NB4 (cell line): ENCODE data around the gene RCL1.
"Not testable (repeated sequence)": the region's sequence is repeated elsewhere in the genome, so short reads cannot be mapped to it uniquely, and the experiment has no call there.

Experiments used
- DNase-seq: peaks from one replicate; pipeline ENCODE4 v3.0.0; 2010; ENCODE audit warnings: low read depth
- H3K4me3 ChIP-seq: one replicate; pipeline ENCODE4 v1.5.1; 2011; ENCODE audit warnings: mild to moderate bottlenecking, low read depth, low read length, moderate library complexity
- MYC ChIP-seq: IDR thresholded peaks from 2 replicates; pipeline ENCODE4 v1.6.1; 2011; ENCODE audit warnings: low read depth, low read length
- POLR2A ChIP-seq: IDR thresholded peaks from 2 replicates; pipeline ENCODE4 v1.6.1; 2011; ENCODE audit warnings: mild to moderate bottlenecking; ENCODE audit not compliant: insufficient read length; ENCODE audit errors: extremely low read depth
- TF ChIP-seq, protein P1 (sequence below): IDR thresholded peaks from 2 replicates; pipeline ENCODE4 v1.6.1; 2011; ENCODE audit warnings: low read depth, low read length
- TF ChIP-seq, protein P2 (sequence below): IDR thresholded peaks from one replicate; pipeline ENCODE4 v1.5.1; 2012; ENCODE audit warnings: low read depth, low read length

Gene RCL1, protein sequence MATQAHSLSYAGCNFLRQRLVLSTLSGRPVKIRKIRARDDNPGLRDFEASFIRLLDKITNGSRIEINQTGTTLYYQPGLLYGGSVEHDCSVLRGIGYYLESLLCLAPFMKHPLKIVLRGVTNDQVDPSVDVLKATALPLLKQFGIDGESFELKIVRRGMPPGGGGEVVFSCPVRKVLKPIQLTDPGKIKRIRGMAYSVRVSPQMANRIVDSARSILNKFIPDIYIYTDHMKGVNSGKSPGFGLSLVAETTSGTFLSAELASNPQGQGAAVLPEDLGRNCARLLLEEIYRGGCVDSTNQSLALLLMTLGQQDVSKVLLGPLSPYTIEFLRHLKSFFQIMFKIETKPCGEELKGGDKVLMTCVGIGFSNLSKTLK

DNA sequence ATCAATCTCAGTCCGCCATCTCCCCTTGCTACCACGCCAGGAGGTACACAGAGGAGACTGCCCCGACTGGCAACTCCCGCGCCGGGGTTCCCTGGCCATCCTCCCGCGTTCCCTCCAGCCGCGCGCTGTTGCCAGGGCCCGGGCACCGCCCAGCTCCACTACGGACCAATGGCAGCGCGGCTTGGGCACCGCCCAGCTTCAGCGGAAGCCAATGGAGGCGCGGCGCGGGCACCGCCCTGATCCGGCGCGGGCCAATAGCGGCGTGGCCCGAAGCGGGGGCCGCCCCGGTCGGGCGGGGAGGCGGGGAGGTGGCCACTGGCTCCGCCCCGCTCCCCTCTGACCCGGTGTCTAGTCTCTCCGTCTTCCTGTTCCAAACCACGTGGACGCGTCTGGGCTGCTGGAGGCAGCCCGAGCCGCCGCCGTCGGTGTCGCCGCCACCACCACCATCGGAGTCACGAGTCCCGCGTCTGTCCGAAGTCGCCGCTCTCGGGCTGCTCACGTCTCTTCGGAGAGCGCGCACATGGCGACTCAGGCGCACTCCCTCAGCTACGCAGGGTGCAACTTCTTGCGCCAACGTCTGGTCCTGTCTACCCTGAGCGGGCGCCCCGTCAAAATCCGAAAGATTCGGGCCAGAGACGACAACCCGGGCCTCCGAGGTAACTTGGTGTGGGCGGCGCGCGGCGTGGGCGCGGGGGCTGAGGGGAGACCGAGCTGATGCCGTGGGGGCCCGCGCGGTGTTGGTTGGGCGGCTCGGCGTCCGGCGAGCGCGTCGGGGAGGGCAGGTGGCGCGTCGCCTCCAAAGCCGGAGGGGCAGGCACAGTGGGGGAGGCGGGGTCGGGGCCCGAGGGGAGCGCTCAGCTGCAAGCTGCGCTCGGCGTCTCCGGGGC lies at the start of gene RCL1:
Gene RCL1 (plus strand): TSS at position 373 of the 887 bp plus-strand sequence. CDS start 148 bp downstream, at position 521.
- H3K4me3 ChIP-seq = peak within 1 kb of the TSS; percentile 81
- peak; percentile 100 for DNase-seq
- TF ChIP-seq, protein P1, sequence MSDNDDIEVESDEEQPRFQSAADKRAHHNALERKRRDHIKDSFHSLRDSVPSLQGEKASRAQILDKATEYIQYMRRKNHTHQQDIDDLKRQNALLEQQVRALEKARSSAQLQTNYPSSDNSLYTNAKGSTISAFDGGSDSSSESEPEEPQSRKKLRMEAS = peak; percentile 100
- TF ChIP-seq, protein P2, sequence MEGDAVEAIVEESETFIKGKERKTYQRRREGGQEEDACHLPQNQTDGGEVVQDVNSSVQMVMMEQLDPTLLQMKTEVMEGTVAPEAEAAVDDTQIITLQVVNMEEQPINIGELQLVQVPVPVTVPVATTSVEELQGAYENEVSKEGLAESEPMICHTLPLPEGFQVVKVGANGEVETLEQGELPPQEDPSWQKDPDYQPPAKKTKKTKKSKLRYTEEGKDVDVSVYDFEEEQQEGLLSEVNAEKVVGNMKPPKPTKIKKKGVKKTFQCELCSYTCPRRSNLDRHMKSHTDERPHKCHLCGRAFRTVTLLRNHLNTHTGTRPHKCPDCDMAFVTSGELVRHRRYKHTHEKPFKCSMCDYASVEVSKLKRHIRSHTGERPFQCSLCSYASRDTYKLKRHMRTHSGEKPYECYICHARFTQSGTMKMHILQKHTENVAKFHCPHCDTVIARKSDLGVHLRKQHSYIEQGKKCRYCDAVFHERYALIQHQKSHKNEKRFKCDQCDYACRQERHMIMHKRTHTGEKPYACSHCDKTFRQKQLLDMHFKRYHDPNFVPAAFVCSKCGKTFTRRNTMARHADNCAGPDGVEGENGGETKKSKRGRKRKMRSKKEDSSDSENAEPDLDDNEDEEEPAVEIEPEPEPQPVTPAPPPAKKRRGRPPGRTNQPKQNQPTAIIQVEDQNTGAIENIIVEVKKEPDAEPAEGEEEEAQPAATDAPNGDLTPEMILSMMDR = no peak
- TF ChIP-seq MYC = peak; percentile 99
- peak; percentile 91 for TF ChIP-seq POLR2A

DNA sequence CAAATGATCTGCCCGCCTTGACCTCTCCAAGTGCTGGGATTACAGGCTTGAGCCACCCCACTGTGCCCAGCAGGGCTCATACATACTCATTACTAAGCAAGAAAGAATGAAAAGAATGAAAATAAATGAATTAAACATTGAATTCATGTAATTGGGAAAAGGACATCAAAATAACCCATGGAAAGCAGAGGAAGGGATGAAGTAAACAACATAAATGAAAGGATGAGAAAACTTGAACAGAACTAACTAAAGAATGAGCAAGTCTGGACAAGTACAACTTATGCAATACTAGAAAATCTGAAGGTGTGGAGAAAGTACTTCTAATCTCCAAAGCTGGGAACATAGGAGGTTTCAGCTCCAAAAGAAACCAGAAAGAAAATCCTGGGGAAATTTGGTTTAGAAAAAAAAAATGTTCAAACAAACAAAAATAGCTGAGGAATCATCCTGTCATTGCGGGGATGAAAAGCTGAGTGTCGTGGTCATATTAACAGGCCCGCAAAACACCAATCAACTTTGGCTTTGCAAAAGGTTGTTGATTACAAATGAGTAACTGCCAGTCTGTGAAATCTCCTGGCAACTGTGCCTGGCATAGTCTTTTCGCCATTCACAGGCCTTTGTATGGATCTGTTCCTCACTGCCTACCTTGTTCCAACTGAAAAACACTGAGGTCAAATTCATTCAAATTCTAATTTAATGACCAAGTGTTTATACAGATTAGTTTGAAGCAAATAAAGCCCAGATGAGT lies 49.4 kb upstream of the RCL1 start:
- no peak overlapping the region for H3K4me3 ChIP-seq
- TF ChIP-seq, protein P2 = no peak
- no peak for TF ChIP-seq POLR2A
- TF ChIP-seq, protein P1 = no peak
- no peak for TF ChIP-seq MYC
- DNase-seq = no peak

DNA sequence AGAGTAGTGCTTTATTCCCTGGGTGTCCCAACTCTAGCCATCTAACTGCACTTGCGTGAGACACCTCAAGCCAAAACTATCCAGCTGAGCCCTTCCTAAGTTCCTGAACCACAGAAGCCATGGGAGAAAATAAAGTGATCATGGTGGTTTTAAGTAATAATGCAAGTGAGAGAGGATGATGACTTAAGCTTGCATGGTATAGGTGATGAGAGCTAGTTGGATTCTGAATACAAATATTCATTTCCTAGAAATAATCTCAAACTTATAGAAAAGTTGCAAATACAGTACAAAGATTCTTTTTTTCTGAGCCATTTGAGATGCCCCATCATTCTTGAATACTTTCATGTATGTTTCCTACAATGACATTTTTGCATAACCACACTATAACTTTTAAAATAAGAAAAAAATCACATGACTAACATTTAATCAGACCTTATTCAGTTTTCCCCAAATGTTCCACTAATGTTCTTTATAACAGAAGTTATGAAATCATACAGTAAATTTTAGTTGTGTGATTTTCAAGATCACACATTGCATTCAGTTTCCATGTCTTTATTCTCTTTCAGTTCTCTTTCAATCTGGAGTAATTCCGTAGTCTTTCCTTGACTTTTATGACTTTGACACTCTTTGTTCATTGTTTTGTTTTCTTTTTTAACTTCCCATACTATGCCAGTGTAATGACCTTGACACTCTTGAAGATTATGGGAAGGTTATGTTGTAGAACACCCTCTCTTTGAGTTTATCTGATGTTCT lies 46.3 kb upstream of the RCL1 start:
- TF ChIP-seq, protein P1 = no peak
- TF ChIP-seq, protein P2 = no peak
- TF ChIP-seq MYC (no peak), POLR2A (no peak)
- DNase-seq = no peak

DNA sequence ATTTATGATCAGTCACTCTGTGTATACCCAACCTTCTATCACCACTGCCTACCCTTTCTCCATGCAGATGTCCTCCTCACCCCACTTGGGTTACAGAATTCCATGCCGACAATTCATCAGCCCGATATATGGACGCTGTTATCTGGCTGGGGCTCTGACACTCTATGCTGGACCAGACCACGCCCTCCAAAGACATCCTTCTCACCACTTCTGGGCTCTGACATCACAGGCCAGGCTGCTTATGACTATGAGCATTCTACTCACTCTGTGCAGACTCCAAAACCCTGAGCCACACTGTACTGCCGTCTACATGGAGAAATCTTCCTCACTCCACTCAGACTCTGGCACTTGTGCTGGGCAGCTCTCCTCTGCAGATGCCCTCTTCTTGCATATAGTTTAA lies 44.1 kb upstream of the RCL1 start:
- no peak overlapping the region for H3K4me3 ChIP-seq
- TF ChIP-seq POLR2A (no peak), MYC (no peak)
- TF ChIP-seq, protein P1 = no peak
- TF ChIP-seq, protein P2 = no peak
- no peak for DNase-seq

More for the DNA sequence above, 46.3 kb upstream of the RCL1 start:
- no peak overlapping the region for H3K4me3 ChIP-seq

DNA sequence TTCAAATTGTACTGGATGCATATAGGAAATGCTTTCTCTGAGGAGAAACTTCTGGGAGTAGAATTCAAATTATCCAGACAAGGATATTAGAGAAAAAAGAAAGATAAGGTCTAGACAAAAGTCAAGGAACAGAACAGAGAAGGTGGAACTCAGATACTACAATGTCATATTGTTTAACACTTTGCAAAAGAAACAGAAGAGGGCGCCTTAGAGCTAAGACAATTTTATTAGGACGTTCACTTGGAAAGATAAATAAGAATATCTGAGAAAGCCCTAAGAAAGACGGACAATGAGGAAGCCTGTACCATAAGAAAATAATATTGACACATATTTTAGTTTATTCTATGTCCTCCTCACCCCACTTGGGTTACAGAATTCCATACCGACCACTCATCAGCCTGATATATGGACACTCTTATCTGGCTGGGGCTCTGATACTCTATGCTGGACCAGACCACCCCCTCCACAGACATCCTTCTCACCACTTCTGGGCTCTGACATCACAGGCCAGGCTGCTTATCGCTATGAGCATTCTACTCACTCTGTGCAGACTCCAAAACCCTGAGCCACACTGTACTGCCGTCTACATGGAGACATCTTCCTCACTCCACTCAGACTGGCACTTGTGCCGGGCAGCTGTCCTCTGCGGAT lies 42.6 kb upstream of the RCL1 start:
- no peak for TF ChIP-seq POLR2A
- TF ChIP-seq, protein P2 = peak; percentile 68
- DNase-seq = peak; percentile 77
- no peak overlapping the region for H3K4me3 ChIP-seq

DNA sequence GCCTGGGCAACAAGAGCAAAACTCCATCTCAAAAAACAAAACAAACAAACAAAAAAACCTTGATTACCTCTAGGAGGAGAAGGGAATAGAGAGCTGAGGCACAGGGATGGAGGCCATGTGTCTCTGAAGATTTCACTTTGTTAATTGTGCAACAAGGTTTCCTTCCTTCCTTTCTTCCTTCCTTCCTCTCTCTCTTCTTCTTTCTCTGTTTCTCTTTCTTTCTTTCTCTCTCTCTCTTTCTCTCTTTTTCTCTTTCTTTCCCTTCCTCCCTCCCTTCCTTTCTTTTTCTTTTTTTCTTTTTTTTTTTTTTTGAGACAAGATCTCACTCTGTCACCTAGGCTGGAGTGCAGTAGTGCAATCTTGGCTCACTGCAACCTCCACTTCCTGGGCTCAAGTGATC lies 38.2 kb upstream of the RCL1 start:
- not testable (repeated sequence) for H3K4me3 ChIP-seq, DNase-seq
